Measurements from ENCODE around the gene SLC35E2B.

GRCh38 chr1:1622788-1623094 is 69.9 kb downstream of the SLC35E2B start:
- TF ChIP-seq POLR2A (IDR thresholded peaks at IDR 0.05) (no peak), CTCF (IDR thresholded peaks at IDR 0.05) (no peak)

Measured in testis (tissue), 2 donors.